ENCODE measurements around the gene OVAAL. TPM values are rescaled to one million over a fixed set of nuclear protein-coding genes. Genes with fewer than 3 reads are reported as not detected.

Gene OVAAL
- total and polyA plus RNA-seq, 9 of the 15 experiments (the other 6 are each of a cell fraction or from before 2014, with no cell fraction given): 0.04 to 0.18 (median 0.08) TPM; not detected in 4

GRCh38 chr1:180593382-180593781 lies 34.6 kb downstream of the OVAAL start:
- H2AFZ ChIP-seq (ENCODE audit: low read depth, low read length): peak overlapping the region; percentile 80
- peaks cover 4 to 16% of the 10 kb centered on the region in 2 experiments; a peak in 4 of 5 replicates for H3K4me1 ChIP-seq (replicated peaks in 1 of 2; ENCODE audit: control insufficient read depth in 2 of 2, insufficient read depth in 2 of 2, low read length in 2 of 2)
- H3K27me3 ChIP-seq (ENCODE audit: control insufficient read depth in 2 of 2, insufficient read depth in 2 of 2, low read length in 2 of 2): no peaks in the 10 kb centered on the region
- no peak overlapping the region for H3K9ac ChIP-seq (ENCODE audit: insufficient read depth in 1 of 2, low read depth in 2 of 2, low read length in 2 of 2)
- intact Hi-C loops (cut with micrococcal nuclease) (no loop called here), in situ Hi-C loops (cut with MboI) (no loop called here)
- 45% methylated on average over 3 of the region's 3 CpGs for WGBS (ENCODE audit: insufficient coverage, low coverage, missing lambda C conversion rate)
- no peaks in the 10 kb centered on the region for H4K20me1 ChIP-seq (replicated peaks; ENCODE audit: control insufficient read depth, insufficient read depth, low read length)
- no peak overlapping the region for H3K4me3 ChIP-seq
- CTCF ChIA-PET (ENCODE audit: low intra/inter-chr PET ratio): no interaction called here
- H3K9me1 ChIP-seq (ENCODE audit: control insufficient read depth, insufficient read depth, low read length): no peaks in the 10 kb centered on the region
- no TSS peak for BruUV-seq (replicated peaks)
- POLR2A ChIA-PET: interaction anchor here (3.4 kb wide), 1 partner anchor 17 kb away, joined by 18 read pairs; no protein-coding TSS in a partner anchor
- peak; percentile 50 for ATAC-seq
- DNase-seq (ENCODE audit: extremely low read depth in 1 of 4, low spot score in 3 of 4): no peak
- no peaks in the 10 kb centered on the region for H3K36me3 ChIP-seq (ENCODE audit: control insufficient read depth, insufficient read depth, low read length)
- H3K4me2 ChIP-seq (ENCODE audit: insufficient read depth, low read length): no peak overlapping the region
- H3K9me3 ChIP-seq (replicated peaks; ENCODE audit: control insufficient read depth, insufficient read depth, low read depth, low read length): peaks cover under 1% of the 10 kb centered on the region; the same call in 1 of the 2 replicates
- no peak for FAIRE-seq
- no peak for TF ChIP-seq ZNF76 (CRISPR knock-in tag; IDR thresholded peaks at IDR 0.05; ENCODE audit: borderline replicate concordance)
- 0 out of 2 replicates have a peak, but pooled peaks have one; percentile 13 for TF ChIP-seq ZFX (CRISPR knock-in tag; IDR thresholded peaks at IDR 0.05)
- no peak overlapping the region for H3K27ac ChIP-seq (ENCODE audit: extremely low read depth, low read depth, low read length)
- no peaks in the 10 kb centered on the region for H3K79me2 ChIP-seq (ENCODE audit: control insufficient read depth, insufficient read depth, low read length)

GRCh38 chr1:180594723-180595122 lies 36.0 kb downstream of the OVAAL start:
- Histone ChIP-seq H2AFZ (ENCODE audit: low read depth, low read length) (peak overlapping the region; percentile 75), H3K79me2 (ENCODE audit: control insufficient read depth, insufficient read depth, low read length) (no peaks in the 10 kb centered on the region), H3K9me1 (ENCODE audit: control insufficient read depth, insufficient read depth, low read length) (no peaks in the 10 kb centered on the region), H3K9ac (ENCODE audit: insufficient read depth in 1 of 2, low read depth in 2 of 2, low read length in 2 of 2) (peak overlapping the region in 1 of 2 experiments; percentile 17; a peak in 1 of 4 replicates), H4K20me1 (replicated peaks; ENCODE audit: control insufficient read depth, insufficient read depth, low read length) (no peaks in the 10 kb centered on the region), H3K4me2 (ENCODE audit: insufficient read depth, low read length) (peak overlapping the region; percentile 51), H3K9me3 (replicated peaks; ENCODE audit: control insufficient read depth, insufficient read depth, low read depth, low read length) (no peaks in the 10 kb centered on the region), H3K27ac (ENCODE audit: extremely low read depth, low read depth, low read length) (no peak overlapping the region), H3K4me3 (no peak overlapping the region), H3K27me3 (ENCODE audit: control insufficient read depth in 2 of 2, insufficient read depth in 2 of 2, low read length in 2 of 2) (no peaks in the 10 kb centered on the region), H3K4me1 (replicated peaks in 1 of 2; ENCODE audit: control insufficient read depth in 2 of 2, insufficient read depth in 2 of 2, low read length in 2 of 2) (peaks cover 4 to 21% of the 10 kb centered on the region in 2 experiments; a peak in 4 of 5 replicates), H3K36me3 (ENCODE audit: control insufficient read depth, insufficient read depth, low read length) (no peaks in the 10 kb centered on the region)
- ATAC-seq: peak; percentile 74
- in situ Hi-C loops (cut with MboI): no loop called here
- peak; percentile 69 for FAIRE-seq
- ChIA-PET POLR2A (interaction anchor here (0.6 to 3.4 kb wide), 8 partner anchors 8 to 366 kb away, joined by 3 to 18 read pairs (median 3); no protein-coding TSS in a partner anchor), CTCF (ENCODE audit: low intra/inter-chr PET ratio) (no interaction called here)
- BruUV-seq (replicated peaks): no TSS peak
- WGBS (ENCODE audit: insufficient coverage, low coverage, missing lambda C conversion rate): 48% methylated on average over 6 of the region's 6 CpGs
- intact Hi-C loops (cut with micrococcal nuclease): no loop called here
- DNase-seq (ENCODE audit: extremely low read depth in 1 of 4, low spot score in 3 of 4): peak; percentile 45 to 75 (median 60)
- TF ChIP-seq ZNF444 (CRISPR knock-in tag; IDR thresholded peaks at IDR 0.05) (no peak), HNRNPH1 (optimal IDR thresholded peaks at IDR 0.05; ENCODE audit: low read depth, low read length) (no peak), NELFE (IDR thresholded peaks at IDR 0.05; ENCODE audit: insufficient read depth, insufficient read length) (no peak), RERE (CRISPR knock-in tag; IDR thresholded peaks at IDR 0.05; ENCODE audit: borderline replicate concordance) (no peak), SETDB1 (IDR thresholded peaks at IDR 0.05; ENCODE audit: low read length) (no peak), ZNF121 (CRISPR knock-in tag; conservative IDR thresholded peaks at IDR 0.05) (no peak), ILK (tag; IDR thresholded peaks at IDR 0.05; ENCODE audit: borderline replicate concordance, low read depth) (no peak), SMAD1 (IDR thresholded peaks at IDR 0.05; ENCODE audit: low read depth, low read length, partially characterized antibody) (no peak), ZZZ3 (IDR thresholded peaks at IDR 0.05) (no peak)
